ACC112 (cell line): ENCODE results near the gene TAF7L.

Experiments
- H2AFZ ChIP-seq: fragments of 200-600 bp; sonication (generic); one replicate; pipeline ENCODE4 v1.6.0; 2017; ENCODE audit warnings: antibody characterized with exemption, low read length; ENCODE audit not compliant: unreplicated experiment
- H3K27ac ChIP-seq: fragments of 200-600 bp; sonication (generic); 2 replicates; pipeline ENCODE4 v1.5.1; 2014; ENCODE audit warnings: low read depth, mild to moderate bottlenecking, antibody characterized with exemption, low read length, moderate library complexity
- H3K27me3 ChIP-seq: fragments of 200-600 bp; sonication (generic); 2 replicates; pipeline ENCODE4 v1.6.1; 2014; ENCODE audit warnings: mild to moderate bottlenecking, antibody characterized with exemption, low read length, moderate library complexity, mixed read lengths; ENCODE audit not compliant: insufficient read depth
- H3K36me3 ChIP-seq: fragments of 200-600 bp; sonication (generic); 2 replicates; pipeline ENCODE4 v1.6.1; 2016; ENCODE audit warnings: mild to moderate bottlenecking, antibody characterized with exemption, low read length, moderate library complexity, mixed read lengths; ENCODE audit not compliant: insufficient read depth
- H3K4me1 ChIP-seq: fragments of 200-600 bp; sonication (generic); one replicate; pipeline ENCODE4 v1.6.1; 2016; ENCODE audit warnings: low read length, mixed read lengths; ENCODE audit not compliant: insufficient read depth, unreplicated experiment, control insufficient read depth
- H3K4me3 ChIP-seq: fragments of 200-600 bp; sonication (generic); 2 replicates; pipeline ENCODE4 v1.5.1; 2014; ENCODE audit warnings: mild to moderate bottlenecking, low read depth, low read length
- H3K79me2 ChIP-seq: fragments of 200-600 bp; sonication (generic); one replicate; pipeline ENCODE4 v1.6.0; 2016; ENCODE audit warnings: low read length; ENCODE audit not compliant: control insufficient read depth, unreplicated experiment, insufficient read depth

Gene TAF7L

DNA sequence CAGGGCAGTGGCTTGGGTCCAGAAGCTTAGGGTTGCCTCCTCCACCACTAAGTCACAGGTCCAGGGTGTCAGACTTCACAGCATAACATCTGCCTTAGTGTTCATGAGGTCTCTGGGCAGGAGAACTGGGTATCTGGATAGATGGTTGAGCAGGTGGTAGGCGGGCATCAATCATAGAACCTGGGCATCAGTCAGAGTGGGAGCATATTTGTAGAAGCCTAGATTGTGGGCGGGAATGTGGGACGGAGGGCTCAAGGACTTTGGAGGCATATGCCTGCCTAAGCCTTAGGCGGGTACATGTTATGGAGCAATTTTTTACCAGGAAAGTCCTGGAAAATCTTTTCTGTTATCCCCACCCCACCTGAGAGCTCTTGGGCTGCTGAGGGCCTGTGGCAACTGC, 28.5 kb downstream of the TAF7L start:
- H3K79me2 ChIP-seq, result no peaks in the 10 kb centered on the region
- H3K27ac ChIP-seq, result no peak overlapping the region
- no peak overlapping the region for H2AFZ ChIP-seq
- no peaks in the 10 kb centered on the region for H3K36me3 ChIP-seq
- H3K4me1 ChIP-seq, result peaks cover 16% of the 10 kb centered on the region
- no peaks in the 10 kb centered on the region for H3K27me3 ChIP-seq
- H3K4me3 ChIP-seq, result no peak overlapping the region

DNA sequence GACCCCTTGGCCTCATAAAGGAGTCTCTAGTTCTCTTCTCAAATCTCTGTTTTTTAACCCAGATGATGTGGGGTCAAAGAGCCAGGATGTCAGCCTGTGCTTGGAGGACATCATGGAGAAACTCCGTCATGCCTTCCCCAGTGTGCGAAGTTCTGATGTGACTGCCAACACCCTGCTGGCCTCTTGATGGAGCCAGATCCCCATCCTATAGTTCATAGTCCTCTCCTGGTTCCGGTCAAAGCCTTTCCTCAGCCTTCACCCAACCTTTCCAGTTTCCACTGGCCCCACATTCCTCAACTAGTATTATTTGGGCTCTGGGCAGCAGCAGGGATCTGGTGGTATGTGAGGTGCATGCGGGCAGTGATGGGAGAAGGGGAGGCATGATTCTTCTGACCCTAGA, 30.7 kb downstream of the TAF7L start:
- Histone ChIP-seq H3K27me3 (no peaks in the 10 kb centered on the region), H3K79me2 (no peaks in the 10 kb centered on the region), H3K27ac (no peak overlapping the region), H3K4me1 (peaks cover 6% of the 10 kb centered on the region), H3K4me3 (no peak overlapping the region), H2AFZ (no peak overlapping the region), H3K36me3 (no peaks in the 10 kb centered on the region)

DNA sequence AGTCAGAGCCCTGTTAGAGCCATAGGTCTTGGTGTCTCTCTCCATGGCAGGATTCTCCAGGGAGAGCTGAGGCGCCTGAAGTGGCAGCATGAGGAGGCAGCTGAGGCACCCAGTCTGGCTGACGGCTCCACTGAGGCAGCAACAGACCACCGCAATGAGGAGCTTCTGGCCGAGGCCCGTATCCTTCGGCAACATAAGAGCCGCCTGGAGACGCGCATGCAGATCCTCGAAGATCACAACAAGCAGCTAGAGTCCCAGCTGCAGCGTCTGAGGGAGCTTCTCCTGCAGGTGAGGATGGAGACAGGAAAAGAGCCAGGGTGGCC, 32.9 kb downstream of the TAF7L start:
- Histone ChIP-seq H3K36me3 (no peaks in the 10 kb centered on the region), H3K4me3 (no peak overlapping the region), H3K79me2 (no peaks in the 10 kb centered on the region), H3K27ac (no peak overlapping the region), H2AFZ (no peak overlapping the region), H3K4me1 (peaks cover 5% of the 10 kb centered on the region), H3K27me3 (no peaks in the 10 kb centered on the region)

DNA sequence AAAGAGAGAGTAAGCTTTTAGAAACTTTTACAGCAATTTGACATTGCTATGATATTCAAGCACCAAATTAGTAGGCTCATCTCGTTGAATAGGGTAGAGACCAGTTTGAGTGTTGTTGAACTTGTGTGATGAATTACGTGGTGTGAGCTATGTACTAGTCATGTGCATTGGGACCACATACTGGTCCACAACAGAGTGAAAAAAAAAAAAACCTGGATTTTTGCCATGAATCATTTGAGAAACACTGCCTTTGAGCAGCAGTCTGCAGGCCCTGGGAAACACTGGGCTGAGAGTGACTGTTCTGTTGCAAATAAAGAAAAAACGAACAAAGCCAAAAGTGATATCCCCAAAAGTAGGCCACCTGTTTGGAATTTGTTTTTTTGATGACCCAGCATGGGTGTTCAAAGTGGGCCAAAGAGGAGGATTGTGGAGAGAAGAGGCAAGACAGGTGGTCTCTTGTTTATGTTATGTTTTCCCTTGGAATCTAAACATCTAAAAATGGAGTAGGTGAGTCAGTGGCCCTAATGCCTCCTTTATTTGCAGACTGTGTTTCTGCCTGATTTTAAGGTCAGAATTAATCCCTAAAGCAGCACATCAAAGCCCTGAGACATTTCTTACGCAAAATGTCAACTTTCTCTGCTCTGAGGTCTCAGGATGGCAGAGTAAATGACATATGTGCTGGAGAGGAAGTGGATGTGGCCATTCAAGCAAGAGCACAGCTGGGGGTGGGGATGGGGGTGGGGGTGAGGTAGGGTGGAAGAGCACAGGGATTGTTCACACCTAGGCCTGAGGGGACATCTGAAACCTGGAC, 33.5 kb downstream of the TAF7L start:
- H3K27me3 ChIP-seq, result no peaks in the 10 kb centered on the region
- no peak overlapping the region for H2AFZ ChIP-seq
- H3K36me3 ChIP-seq, result no peaks in the 10 kb centered on the region
- no peak overlapping the region for H3K4me3 ChIP-seq
- H3K4me1 ChIP-seq, result peaks cover 5% of the 10 kb centered on the region
- no peak overlapping the region for H3K27ac ChIP-seq
- no peaks in the 10 kb centered on the region for H3K79me2 ChIP-seq

DNA sequence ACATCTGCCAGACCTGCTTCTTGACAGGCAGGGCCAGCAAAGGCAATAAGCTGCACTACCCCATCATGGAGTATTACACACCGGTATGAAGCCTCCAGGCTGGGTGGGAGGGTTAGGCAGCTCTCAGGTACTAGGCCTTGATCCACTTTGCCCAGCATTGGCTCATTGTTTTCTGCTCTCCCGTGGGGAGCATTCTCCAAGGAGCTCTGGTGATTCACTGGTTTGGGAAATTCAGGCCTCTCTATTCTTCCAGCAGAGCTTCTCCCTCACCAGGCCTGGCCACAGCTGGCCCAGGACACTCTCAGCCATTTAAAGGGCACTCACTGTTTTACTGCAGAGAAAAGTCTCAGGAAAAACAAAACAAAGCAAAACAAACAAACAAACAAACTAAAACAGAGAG, 38.5 kb downstream of the TAF7L start:
- Histone ChIP-seq H3K36me3 (no peaks in the 10 kb centered on the region), H3K27ac (no peak overlapping the region), H3K4me3 (no peak overlapping the region), H2AFZ (no peak overlapping the region), H3K4me1 (peaks cover 3% of the 10 kb centered on the region), H3K79me2 (no peaks in the 10 kb centered on the region), H3K27me3 (no peaks in the 10 kb centered on the region)

DNA sequence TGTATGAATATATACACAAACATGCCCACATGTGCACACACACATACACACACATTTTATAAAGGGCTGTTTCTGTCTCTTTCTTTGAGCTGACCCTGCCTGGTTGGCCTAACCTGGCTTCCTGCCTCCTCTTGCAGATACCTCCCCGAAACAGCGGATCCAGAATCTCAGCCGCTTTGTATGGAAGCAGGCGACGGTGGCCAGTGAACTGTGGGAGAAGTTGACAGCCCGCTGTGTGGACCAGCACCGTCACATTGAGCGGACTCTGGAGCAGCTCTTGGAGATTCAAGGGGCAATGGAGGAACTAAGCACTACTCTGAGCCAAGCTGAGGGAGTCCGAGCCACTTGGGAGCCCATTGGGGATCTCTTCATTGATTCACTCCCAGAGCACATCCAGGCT, 49.6 kb downstream of the TAF7L start:
- Histone ChIP-seq H3K4me3 (no peak overlapping the region), H3K4me1 (no peaks in the 10 kb centered on the region), H2AFZ (no peak overlapping the region), H3K79me2 (no peaks in the 10 kb centered on the region), H3K27ac (no peak overlapping the region), H3K27me3 (no peaks in the 10 kb centered on the region), H3K36me3 (no peaks in the 10 kb centered on the region)

DNA sequence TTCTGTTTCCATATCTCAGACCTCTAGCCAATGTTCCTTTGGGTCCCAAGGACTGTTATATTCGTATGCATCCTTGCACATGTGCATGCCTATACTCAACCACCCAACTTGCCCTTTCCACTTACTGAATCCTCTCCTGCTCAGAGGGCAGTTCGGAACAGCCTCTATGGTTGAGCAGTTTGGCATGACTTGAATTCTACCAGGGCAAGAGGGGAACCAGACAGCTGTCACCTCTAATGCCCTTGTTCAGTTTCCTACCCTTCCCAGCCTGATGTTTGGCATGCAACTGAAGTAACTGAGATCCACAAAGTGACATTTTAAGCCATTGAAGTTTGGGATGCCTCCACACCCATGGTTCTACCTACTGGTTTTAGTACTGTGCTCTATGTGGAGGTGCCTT, 54.1 kb downstream of the TAF7L start:
- H3K27me3 ChIP-seq, result no peaks in the 10 kb centered on the region
- no peaks in the 10 kb centered on the region for H3K4me1 ChIP-seq
- no peaks in the 10 kb centered on the region for H3K36me3 ChIP-seq
- H3K79me2 ChIP-seq, result no peaks in the 10 kb centered on the region
- no peak overlapping the region for H3K4me3 ChIP-seq
- no peak overlapping the region for H2AFZ ChIP-seq
- no peak overlapping the region for H3K27ac ChIP-seq

DNA sequence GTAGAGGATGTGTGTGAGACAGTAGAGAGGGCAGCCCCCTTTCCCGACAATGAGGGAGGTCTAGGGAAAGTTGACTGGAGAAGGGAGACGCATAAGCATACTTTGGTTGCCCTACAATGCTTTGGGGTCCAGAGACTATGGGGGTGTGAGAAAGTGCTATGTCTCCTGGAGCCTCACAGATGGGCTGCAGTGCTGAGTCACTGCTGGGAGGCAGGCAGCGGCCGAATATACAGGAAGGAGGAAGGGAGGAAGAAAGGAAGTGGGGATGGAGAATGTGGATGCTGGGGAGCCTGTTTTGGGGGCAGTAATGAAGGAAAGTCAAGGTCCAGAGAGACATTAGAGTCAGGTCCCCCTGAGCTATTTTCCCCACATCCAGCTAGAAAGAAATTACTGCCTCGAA, 58.8 kb downstream of the TAF7L start:
- Histone ChIP-seq H3K4me3 (no peak overlapping the region), H3K27me3 (no peaks in the 10 kb centered on the region), H3K27ac (no peak overlapping the region), H3K4me1 (peaks cover 22% of the 10 kb centered on the region), H2AFZ (no peak overlapping the region), H3K36me3 (no peaks in the 10 kb centered on the region), H3K79me2 (no peaks in the 10 kb centered on the region)

DNA sequence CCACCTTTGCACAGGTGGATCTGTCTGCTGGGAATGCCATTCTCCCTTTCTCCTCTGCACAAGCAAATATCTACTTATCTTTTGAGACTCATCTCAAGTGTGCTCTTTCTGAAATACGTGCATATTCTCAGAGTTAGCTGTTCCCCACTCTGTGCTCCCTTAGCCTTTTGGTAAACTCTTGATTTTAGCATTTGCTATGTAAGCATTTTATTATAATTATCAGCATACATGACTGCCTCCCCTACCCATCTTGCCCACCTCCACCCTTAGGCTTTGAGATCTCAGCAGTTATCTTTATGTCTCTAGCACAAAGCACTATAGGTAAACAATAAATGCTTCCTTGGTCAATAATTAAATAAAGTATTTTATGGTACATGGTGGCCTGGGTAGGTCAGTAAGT, 60.1 kb downstream of the TAF7L start:
- no peak overlapping the region for H3K4me3 ChIP-seq
- H3K79me2 ChIP-seq, result no peaks in the 10 kb centered on the region
- peaks cover 22% of the 10 kb centered on the region for H3K4me1 ChIP-seq
- no peak overlapping the region for H2AFZ ChIP-seq
- H3K36me3 ChIP-seq, result no peaks in the 10 kb centered on the region
- H3K27ac ChIP-seq, result peak overlapping the region; percentile 73
- no peaks in the 10 kb centered on the region for H3K27me3 ChIP-seq

DNA sequence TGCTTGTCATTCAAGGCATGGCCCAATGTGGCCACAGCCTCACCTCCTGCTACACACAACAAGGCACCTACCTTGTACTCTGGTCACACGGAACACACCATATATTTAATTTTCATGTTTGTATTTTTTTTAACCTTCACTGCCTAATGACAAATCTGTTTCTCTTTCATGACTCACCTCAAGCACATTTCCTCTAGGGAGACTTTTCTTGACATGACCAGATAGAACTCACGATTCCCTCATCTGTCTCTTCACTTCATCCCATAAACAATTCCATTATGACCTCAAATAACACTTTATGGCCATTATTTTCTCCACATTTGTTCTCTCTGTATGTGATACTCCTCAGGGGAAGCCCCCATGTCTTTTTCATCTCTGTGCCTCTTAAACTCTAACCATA, 60.5 kb downstream of the TAF7L start:
- H3K4me1 ChIP-seq, result peaks cover 22% of the 10 kb centered on the region
- no peak overlapping the region for H3K4me3 ChIP-seq
- no peaks in the 10 kb centered on the region for H3K27me3 ChIP-seq
- H3K79me2 ChIP-seq, result no peaks in the 10 kb centered on the region
- H2AFZ ChIP-seq, result no peak overlapping the region
- no peaks in the 10 kb centered on the region for H3K36me3 ChIP-seq
- H3K27ac ChIP-seq, result peak overlapping the region; percentile 73

DNA sequence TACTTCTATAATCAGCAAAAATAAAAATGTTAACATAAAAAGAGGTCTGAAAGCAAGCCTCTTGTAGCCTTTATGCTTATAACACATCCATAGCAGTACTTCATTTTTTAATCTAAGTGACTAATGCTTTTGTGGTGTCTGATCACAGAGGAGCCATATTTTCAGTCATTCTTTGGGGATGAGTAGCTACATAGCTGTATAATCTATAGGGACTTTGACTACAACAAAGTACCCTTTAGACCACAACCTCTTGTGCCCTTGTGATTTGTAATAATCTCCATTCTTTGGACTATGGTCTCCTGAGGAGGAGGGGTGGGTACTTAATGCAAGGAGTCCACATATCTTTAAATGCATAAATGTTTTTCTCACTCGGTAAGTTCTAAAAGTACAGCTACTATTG, 62.0 kb downstream of the TAF7L start:
- Histone ChIP-seq H3K4me3 (no peak overlapping the region), H3K4me1 (peaks cover 22% of the 10 kb centered on the region), H3K27ac (peak overlapping the region; percentile 73), H3K36me3 (no peaks in the 10 kb centered on the region), H3K27me3 (no peaks in the 10 kb centered on the region), H3K79me2 (no peaks in the 10 kb centered on the region), H2AFZ (no peak overlapping the region)
